Thyroid gland (tissue), 4 donors: ENCODE data around the gene CHRNG.

Experiments used
- POLR2A ChIP-seq, 2 donors: fragments of 450-650 bp; IDR thresholded peaks; one replicate each; pipeline ENCODE4 v1.6.1; 2017; ENCODE audit warnings: antibody characterized with exemption in 2 of 2, mild to moderate bottlenecking in 2 of 2, moderate library complexity in 1 of 2
- TF ChIP-seq, protein P1 (sequence below), 6 experiments: fragments of 200-600 bp in 3 of 6; fragments of 450-650 bp in 3 of 6; sonication (generic) in 3 of 6; IDR thresholded peaks; one replicate each; pipeline ENCODE4 v1.5.1; 2016 to 2019; ENCODE audit warnings: antibody characterized with exemption in 6 of 6, mild to moderate bottlenecking in 2 of 6, inconsistent platforms in 1 of 6, moderate library complexity in 1 of 6

DNA sequence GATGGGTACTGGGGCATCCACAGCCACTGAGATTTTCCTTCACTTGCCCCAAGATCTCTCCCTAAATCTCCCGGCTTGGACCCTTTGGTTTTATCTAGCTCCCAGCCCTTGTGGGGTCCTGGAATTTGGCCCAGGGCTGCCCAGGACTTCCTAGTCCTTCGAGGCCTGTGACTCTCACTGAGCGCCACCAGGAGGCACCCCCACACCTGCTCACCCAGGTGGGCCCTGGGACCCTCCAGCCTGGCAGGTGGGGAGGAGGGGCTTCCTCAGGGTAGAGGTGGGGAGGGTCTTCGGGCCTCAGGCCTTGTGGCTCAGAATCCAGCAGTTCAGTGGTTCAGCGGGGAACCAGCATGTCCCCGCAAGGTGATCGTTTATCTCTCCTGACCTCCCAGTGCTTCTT, 31.2 kb upstream of the CHRNG start:
- TF ChIP-seq, protein P1, sequence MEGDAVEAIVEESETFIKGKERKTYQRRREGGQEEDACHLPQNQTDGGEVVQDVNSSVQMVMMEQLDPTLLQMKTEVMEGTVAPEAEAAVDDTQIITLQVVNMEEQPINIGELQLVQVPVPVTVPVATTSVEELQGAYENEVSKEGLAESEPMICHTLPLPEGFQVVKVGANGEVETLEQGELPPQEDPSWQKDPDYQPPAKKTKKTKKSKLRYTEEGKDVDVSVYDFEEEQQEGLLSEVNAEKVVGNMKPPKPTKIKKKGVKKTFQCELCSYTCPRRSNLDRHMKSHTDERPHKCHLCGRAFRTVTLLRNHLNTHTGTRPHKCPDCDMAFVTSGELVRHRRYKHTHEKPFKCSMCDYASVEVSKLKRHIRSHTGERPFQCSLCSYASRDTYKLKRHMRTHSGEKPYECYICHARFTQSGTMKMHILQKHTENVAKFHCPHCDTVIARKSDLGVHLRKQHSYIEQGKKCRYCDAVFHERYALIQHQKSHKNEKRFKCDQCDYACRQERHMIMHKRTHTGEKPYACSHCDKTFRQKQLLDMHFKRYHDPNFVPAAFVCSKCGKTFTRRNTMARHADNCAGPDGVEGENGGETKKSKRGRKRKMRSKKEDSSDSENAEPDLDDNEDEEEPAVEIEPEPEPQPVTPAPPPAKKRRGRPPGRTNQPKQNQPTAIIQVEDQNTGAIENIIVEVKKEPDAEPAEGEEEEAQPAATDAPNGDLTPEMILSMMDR (IDR thresholded peaks at IDR 0.05), result no peak
- no peak for TF ChIP-seq POLR2A (IDR thresholded peaks at IDR 0.05)
